GM19468 (cell line): ENCODE results near the gene RGPD3.
"Not testable (repeated sequence)": the region's sequence is repeated elsewhere in the genome, so short reads cannot be mapped to it uniquely, and the experiment has no call there.

ENCODE experiments used
- ATAC-seq: cut with Tn5 transposase; IDR thresholded peaks from one replicate; pipeline ENCODE4 v1.9.1; 2021; ENCODE audit warnings: mild to moderate bottlenecking, moderate library complexity, moderate number of reproducible peaks; ENCODE audit not compliant: unreplicated experiment; ENCODE audit errors: extremely low read depth

RGPD3 gene

GRCh38 chr2:106487386-106488191 lies 19.4 kb upstream of the RGPD3 start:
- ATAC-seq: not testable (repeated sequence)

GRCh38 chr2:106486551-106487385 lies 18.6 kb upstream of the RGPD3 start, which contains the start of gene CD8B2:
TSS of gene CD8B2 (plus strand) at chr2:106487364. CDS start at chr2:106487427, 63 bp downstream.
- not testable (repeated sequence) for ATAC-seq

- not testable (repeated sequence) for ATAC-seq
These were observed 11.3 kb upstream of the RGPD3 start for GRCh38 chr2:106479563-106479962.

GRCh38 chr2:106477647-106478046 lies 9.4 kb upstream of the RGPD3 start:
- not testable (repeated sequence) for ATAC-seq

GRCh38 chr2:106470658-106471057 lies 2.4 kb upstream of the RGPD3 start:
- not testable (repeated sequence) for ATAC-seq

GRCh38 chr2:106467516-106467915 lies 697 bp downstream of the RGPD3 start:
- not testable (repeated sequence) for ATAC-seq

GRCh38 chr2:106461882-106462281 lies 6.3 kb downstream of the RGPD3 start:
- not testable (repeated sequence) for ATAC-seq

- ATAC-seq: not testable (repeated sequence)
These were observed 77.5 kb downstream of the RGPD3 start for GRCh38 chr2:106390680-106391079.

GRCh38 chr2:106388814-106389410 lies 79.3 kb downstream of the RGPD3 start:
- not testable (repeated sequence) for ATAC-seq

- ATAC-seq: not testable (repeated sequence)
These were observed 83.7 kb downstream of the RGPD3 start for GRCh38 chr2:106384548-106384947.

GRCh38 chr2:106381867-106382266 lies 86.3 kb downstream of the RGPD3 start:
- not testable (repeated sequence) for ATAC-seq

- not testable (repeated sequence) for ATAC-seq
These were observed 88.6 kb downstream of the RGPD3 start for GRCh38 chr2:106379567-106379966.

GRCh38 chr2:106369182-106369581 lies 99.0 kb downstream of the RGPD3 start:
- not testable (repeated sequence) for ATAC-seq

GRCh38 chr2:106366204-106366885 lies 101.9 kb downstream of the RGPD3 start:
- ATAC-seq: no peak

GRCh38 chr2:106363791-106364190 lies 104.4 kb downstream of the RGPD3 start:
- ATAC-seq: no peak

GRCh38 chr2:106362789-106363188 lies 105.4 kb downstream of the RGPD3 start:
- ATAC-seq: no peak

GRCh38 chr2:106359512-106359911 lies 108.7 kb downstream of the RGPD3 start:
- no peak for ATAC-seq

GRCh38 chr2:106358521-106358920 lies 109.7 kb downstream of the RGPD3 start:
- ATAC-seq: no peak

- ATAC-seq: peak; percentile 98
These were observed 110.1 kb downstream of the RGPD3 start for GRCh38 chr2:106358081-106358480.

- no peak for ATAC-seq
These were observed 111.9 kb downstream of the RGPD3 start for GRCh38 chr2:106356291-106356690.
